Spleen (tissue), 7 donors: Measurements from ENCODE around the gene AK2.
"Not testable (repeated sequence)": the region's sequence is repeated elsewhere in the genome, so short reads cannot be mapped to it uniquely, and the experiment has no call there.

ENCODE experiments used
- CTCF ChIP-seq, 11 experiments: fragments of 200-600 bp in 7 of 11; fragments of 450-650 bp in 4 of 11; sonication (generic) in 4 of 11; IDR thresholded peaks in 8 of 11; conservative IDR thresholded peaks in 3 of 11; 1 replicate in 7 of 11; 2 replicates in 4 of 11; pipeline versions ENCODE4 v1.4.0 to v1.8.0; 2016 to 2021; ENCODE audit warnings: antibody characterized with exemption in 11 of 11, inconsistent platforms in 4 of 11, mild to moderate bottlenecking in 1 of 11
- POLR2A ChIP-seq, 3 donors: fragments of 450-650 bp; IDR thresholded peaks; one replicate each; pipeline ENCODE4 v1.5.1; 2017; ENCODE audit warnings: antibody characterized with exemption in 3 of 3, mild to moderate bottlenecking in 1 of 3
- POLR2AphosphoS5 ChIP-seq, 3 donors: sonication (generic); formaldehyde crosslinking; IDR thresholded peaks; one replicate each; pipeline ENCODE4 v1.5.1; 2017; ENCODE audit warnings: antibody characterized with exemption in 3 of 3
- donor health status: DM: no; HTN: no; CAD: no; lungs with moderate emphysema.
- donor health status: DM: no; HTN: no; CAD: no.
- donor health status: DM: no; HTN: no; CAD: no.

- TF ChIP-seq POLR2A (IDR thresholded peaks at IDR 0.05); CTCF (IDR thresholded peaks at IDR 0.05 in 8 of 11, conservative IDR thresholded peaks at IDR 0.05 in 3 of 11); POLR2AphosphoS5 (IDR thresholded peaks at IDR 0.05): not testable (repeated sequence)
Observed at GRCh38 chr1:33064284-33064683, 27.6 kb upstream of the AK2 start.
